Erythroblast (primary cell): Measurements from ENCODE around the gene IFT22.

Source experiments
- GATA1 ChIP-seq: IDR thresholded peaks from 2 replicates; pipeline ENCODE4 v1.6.1; 2011; ENCODE audit warnings: low read depth, mild to moderate bottlenecking, control low read depth, low read length, moderate library complexity
- POLR2A ChIP-seq: IDR thresholded peaks from 2 replicates; pipeline ENCODE4 v1.6.1; 2011; ENCODE audit warnings: mild to moderate bottlenecking, low read length

DNA sequence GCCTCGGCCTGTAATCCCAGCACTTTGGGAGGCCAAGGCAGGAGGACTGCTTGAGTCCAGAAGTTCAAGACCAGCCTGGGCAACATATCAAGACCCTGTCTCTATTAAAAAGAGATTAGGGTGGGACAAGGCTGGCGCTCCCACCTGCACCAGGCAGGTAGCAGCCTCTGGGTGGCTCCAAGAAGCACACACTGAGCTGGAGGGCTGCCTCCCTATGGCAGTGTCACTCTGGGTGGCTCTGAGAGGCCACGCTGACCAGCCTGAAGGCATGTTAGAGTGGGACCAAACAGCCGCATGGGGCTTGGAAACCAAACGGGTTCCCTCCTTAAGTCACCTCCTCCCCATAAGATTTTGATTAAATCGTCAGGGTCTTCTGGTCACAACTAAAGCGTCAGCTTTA lies 21.3 kb upstream of the IFT22 start:
- no peak for TF ChIP-seq POLR2A
- TF ChIP-seq GATA1 = no peak
